ENCODE results near the gene FGR.

FGR gene

GRCh38 chr1:27616441-27616840 is 18.5 kb downstream of the FGR start:
- no peak for TF ChIP-seq CTCF (conservative IDR thresholded peaks at IDR 0.05)
- TF ChIP-seq ZFX (IDR thresholded peaks at IDR 0.05), result no peak
- H3K27ac ChIP-seq, result no peak overlapping the region

- no peak overlapping the region for H3K27ac ChIP-seq
- TF ChIP-seq CTCF (conservative IDR thresholded peaks at IDR 0.05) (no peak), ZFX (IDR thresholded peaks at IDR 0.05) (no peak)
These were observed 19.4 kb downstream of the FGR start for GRCh38 chr1:27615346-27616192.

GRCh38 chr1:27614625-27615344 is 20.2 kb downstream of the FGR start:
- TF ChIP-seq ZFX (IDR thresholded peaks at IDR 0.05) (no peak), CTCF (conservative IDR thresholded peaks at IDR 0.05) (no peak)
- no peak overlapping the region for H3K27ac ChIP-seq

GRCh38 chr1:27614043-27614624 is 20.9 kb downstream of the FGR start:
- no peak overlapping the region for H3K27ac ChIP-seq

GRCh38 chr1:27612718-27613117 is 22.3 kb downstream of the FGR start:
- H3K27ac ChIP-seq, result no peak overlapping the region
- TF ChIP-seq CTCF (conservative IDR thresholded peaks at IDR 0.05) (no peak), ZFX (IDR thresholded peaks at IDR 0.05) (no peak)

More at GRCh38 chr1:27614043-27614624, 20.9 kb downstream of the FGR start:
- no peak for TF ChIP-seq CTCF (conservative IDR thresholded peaks at IDR 0.05)
- TF ChIP-seq ZFX (IDR thresholded peaks at IDR 0.05), result no peak

- H3K27ac ChIP-seq, result no peak overlapping the region
- no peak for TF ChIP-seq ZFX (IDR thresholded peaks at IDR 0.05)
- TF ChIP-seq CTCF (conservative IDR thresholded peaks at IDR 0.05), result no peak
These were observed 23.5 kb downstream of the FGR start for GRCh38 chr1:27611450-27611849.
